K562 (cell line): ENCODE data around the gene CCL8. TPM values are rescaled to one million over a fixed set of nuclear protein-coding genes. Genes with fewer than 3 reads are reported as not detected.

ENCODE experiments used
- ATAC-seq: fragments of 200-7000 bp; cut with Tn5 transposase; 3 replicates; pipeline ENCODE4 v1.9.1; 2020; ENCODE audit warnings: moderate library complexity
- BruUV-seq: library from RNA; stranded (reverse); fragments of 400-500 nt; replicated peaks from 2 replicates; lab custom pipeline; 2021; lab: Mats Ljungman, UMichigan
- CTCF ChIA-PET: fragments of 300-600 bp; formaldehyde crosslinking; extraction: SDS; loops from one replicate; lab custom pipeline; 2021; ENCODE audit warnings: low intra/inter-chr PET ratio; lab: Yijun Ruan, JAX
- POLR2A ChIA-PET: fragments of 300-600, 350-650 bp; sonication (Branson Sonifier 250); formaldehyde crosslinking; extraction: SDS; loops from one replicate; lab custom pipeline; 2021; ENCODE audit warnings: antibody characterized with exemption, inconsistent platforms; lab: Yijun Ruan, JAX
- DNase-seq, 4 experiments: peaks; one replicate each; pipeline versions ENCODE4 v3.0.0 to v3.0.0-alpha.2; 2011 to 2018; ENCODE audit warnings: low spot score in 3 of 4, mixed read lengths in 3 of 4; ENCODE audit errors: extremely low read depth in 1 of 4
- FAIRE-seq: peaks from 2 replicates; lab custom pipeline; 2011; peaks lifted over from hg19 to GRCh38; lab: Jason Lieb, UNC
- H2AFZ ChIP-seq: 2 replicates; pipeline ENCODE4 v1.6.0; 2011; ENCODE audit warnings: low read depth, low read length, control low read depth, inconsistent platforms
- H3K27ac ChIP-seq: fragments of 200-600 bp; 3 replicates; pipeline ENCODE4 v1.8.0; 2011; ENCODE audit warnings: low read depth, mild to moderate bottlenecking, control low read depth, inconsistent platforms, low read length, moderate library complexity, mixed read lengths; ENCODE audit errors: extremely low read depth
- H3K27me3 ChIP-seq, 2 experiments: fragments of 300-600 bp in 1 of 2; 2 replicates in 1 of 2; 3 replicates in 1 of 2; pipeline versions ENCODE4 v1.6.0 to v1.8.0; 2011; ENCODE audit warnings: inconsistent platforms in 2 of 2, low read length in 2 of 2, mild to moderate bottlenecking in 1 of 2, mixed read lengths in 1 of 2, moderate library complexity in 1 of 2; ENCODE audit not compliant: control insufficient read depth in 2 of 2, insufficient read depth in 2 of 2
- H3K36me3 ChIP-seq: fragments of 300-600 bp; 3 replicates; pipeline ENCODE4 v1.8.0; 2011; ENCODE audit warnings: mild to moderate bottlenecking, low read length, inconsistent platforms; ENCODE audit not compliant: control insufficient read depth, insufficient read depth
- H3K4me1 ChIP-seq, 2 experiments: fragments of 200-600 bp in 1 of 2; replicated peaks in 1 of 2; 2 replicates in 1 of 2; 3 replicates in 1 of 2; pipeline versions ENCODE4 v1.5.1 to v1.8.0; 2011; ENCODE audit warnings: inconsistent platforms in 2 of 2, low read length in 2 of 2, mild to moderate bottlenecking in 1 of 2, mixed read lengths in 1 of 2, moderate library complexity in 1 of 2; ENCODE audit not compliant: control insufficient read depth in 2 of 2, insufficient read depth in 2 of 2
- H3K4me2 ChIP-seq: 2 replicates; pipeline ENCODE4 v1.6.1; 2011; ENCODE audit warnings: low read length, control low read depth, inconsistent platforms, mixed read lengths; ENCODE audit not compliant: insufficient read depth
- H3K4me3 ChIP-seq: fragments of 200-600 bp; sonication (generic), shearing (Covaris generic); 2 replicates; pipeline ENCODE4 v1.5.1; 2016; ENCODE audit warnings: control low read depth, inconsistent platforms
- H3K79me2 ChIP-seq: fragments of 200-600 bp; 3 replicates; pipeline ENCODE4 v1.8.0; 2011; ENCODE audit warnings: low read length, inconsistent platforms; ENCODE audit not compliant: control insufficient read depth, insufficient read depth
- H3K9ac ChIP-seq, 2 experiments: 2 replicates each; pipeline versions ENCODE4 v1.6.0 to v1.6.1; 2011; ENCODE audit warnings: low read depth in 2 of 2, low read length in 2 of 2, control low read depth in 1 of 2, inconsistent platforms in 1 of 2, mild to moderate bottlenecking in 1 of 2, mixed read lengths in 1 of 2; ENCODE audit not compliant: insufficient read depth in 1 of 2
- H3K9me1 ChIP-seq: one replicate; pipeline ENCODE4 v1.6.0; 2011; ENCODE audit warnings: inconsistent platforms, mild to moderate bottlenecking, low read length, moderate library complexity; ENCODE audit not compliant: control insufficient read depth, insufficient read depth
- H3K9me3 ChIP-seq: replicated peaks from 2 replicates; pipeline ENCODE4 v1.5.1; 2011; ENCODE audit warnings: low read depth, low read length, inconsistent platforms; ENCODE audit not compliant: control insufficient read depth, insufficient read depth
- H4K20me1 ChIP-seq: replicated peaks from 2 replicates; pipeline ENCODE4 v1.6.1; 2011; ENCODE audit warnings: low read length, inconsistent platforms, mixed read lengths; ENCODE audit not compliant: control insufficient read depth, insufficient read depth
- ATF2 ChIP-seq: sonication (generic); formaldehyde crosslinking; IDR thresholded peaks from 2 replicates; pipeline ENCODE4 v1.8.1; 2022; ENCODE audit warnings: missing genetic modification reagents
- ATF4 ChIP-seq: fragments of 450-650 bp; formaldehyde crosslinking; IDR thresholded peaks from 2 replicates; pipeline ENCODE4 v1.4.0; 2022; ENCODE audit warnings: mild to moderate bottlenecking, moderate library complexity
- FOXJ2 ChIP-seq: fragments of 200-800 bp; sonication (Bioruptor generic); IDR thresholded peaks from 2 replicates; pipeline ENCODE4 v1.6.1; 2016; ENCODE audit warnings: missing genetic modification characterization, missing compliant biosample characterization
- GATA2 ChIP-seq: sonication (generic); formaldehyde crosslinking; IDR thresholded peaks from 2 replicates; pipeline ENCODE4 v1.4.0; 2020; ENCODE audit warnings: mild to moderate bottlenecking, missing genetic modification reagents
- NR2C1 ChIP-seq, 2 experiments: fragments of 450-650 bp; IDR thresholded peaks; 2 replicates each; pipeline ENCODE4 v1.6.1; 2017; ENCODE audit warnings: mild to moderate bottlenecking in 2 of 2, antibody characterized with exemption in 1 of 2, inconsistent platforms in 1 of 2, missing compliant biosample characterization in 1 of 2, missing genetic modification characterization in 1 of 2
- PBX2 ChIP-seq, 2 experiments: IDR thresholded peaks in 1 of 2; conservative IDR thresholded peaks in 1 of 2; 2 replicates each; pipeline ENCODE4 v1.6.1; 2016; ENCODE audit warnings: low read depth in 2 of 2, mild to moderate bottlenecking in 1 of 2, missing compliant biosample characterization in 1 of 2, missing genetic modification characterization in 1 of 2, moderate library complexity in 1 of 2
- PKNOX1 ChIP-seq: fragments of 450-650 bp; IDR thresholded peaks from 2 replicates; pipeline ENCODE4 v1.6.1; 2016
- PRMT5 ChIP-seq: sonication (generic); formaldehyde crosslinking; IDR thresholded peaks from 2 replicates; pipeline ENCODE4 v1.5.0; 2020; ENCODE audit warnings: missing genetic modification reagents
- RFX7 ChIP-seq: fragments of 250-450 bp; sonication (Bioruptor Pico); IDR thresholded peaks from 2 replicates; pipeline ENCODE4 v1.5.1; 2021; ENCODE audit warnings: mild to moderate bottlenecking
- YBX1 ChIP-seq: fragments of 450-650 bp; IDR thresholded peaks from 2 replicates; pipeline ENCODE4 v1.7.1; 2016; ENCODE audit warnings: mild to moderate bottlenecking
- ZNF740 ChIP-seq, 3 experiments: fragments of 200-800 bp in 1 of 3; sonication (Bioruptor generic) in 1 of 3; sonication (generic) in 1 of 3; formaldehyde crosslinking in 1 of 3; IDR thresholded peaks; 2 replicates each; pipeline versions ENCODE4 v1.6.1 to v1.8.0; 2016 to 2022; ENCODE audit warnings: mild to moderate bottlenecking in 2 of 3, missing compliant biosample characterization in 2 of 3, missing genetic modification characterization in 2 of 3, missing genetic modification reagents in 1 of 3
- WGBS: fragments of 100-300 bp; shearing (Covaris generic); methylation state at CpG from one replicate; pipeline ENCODE4 v1.1.6; 2016; ENCODE audit warnings: low coverage, mixed read lengths; ENCODE audit not compliant: insufficient coverage; ENCODE audit errors: missing lambda C conversion rate; 5-methylcytosine and 5-hydroxymethylcytosine counted together
- in situ Hi-C: fragments of 300-500 bp; cut with MboI; formaldehyde crosslinking; loops from 4 replicates; pipeline ENCODE4 v1.15.0; 2018; ENCODE audit warnings: inconsistent platforms, mixed read lengths
- intact Hi-C: fragments of 100-400 bp; cut with micrococcal nuclease; formaldehyde crosslinking; loops from 2 replicates; pipeline ENCODE4 v1.14.2; 2022
- polyA plus RNA-seq, 8 experiments: library from polyadenylated mRNA; depleted of rRNA in 4 of 8; stranded (reverse) in 5 of 8; unstranded in 3 of 8; fragments of >200 nt; fragmentation: Nextera tagmentation in 2 of 8; fragmentation: Illumina TruSeq in 1 of 8; extraction: Ambion mirVana in 2 of 8; extraction: Trizol in 1 of 8; gene quantifications; 2 replicates each; pipeline versions ENCODE4 v1.2.1 to v1.2.3, GENCODE V29; 2011 to 2014; ENCODE audit warnings: inconsistent platforms in 1 of 8, missing spikeins in 1 of 8
- total RNA-seq, 7 experiments: library from RNA; depleted of rRNA in 6 of 7; stranded (reverse); fragments of >200 nt in 6 of 7; fragmentation: Illumina TruSeq in 2 of 7; extraction: Trizol in 2 of 7; gene quantifications; 2 replicates each; pipeline versions ENCODE4 v1.2.1 to v1.2.3, GENCODE V29; 2011 to 2021; ENCODE audit warnings: low replicate concordance in 1 of 7

The CCL8 gene
- total and polyA plus RNA-seq, 9 of the 15 experiments (the other 6 are each of a cell fraction or from before 2014, with no cell fraction given), result 0.06 TPM; not detected in 8

GRCh38 chr17:34314279-34314678 lies 5.0 kb upstream of the CCL8 start:
- intact Hi-C loops, result no loop called here
- CTCF ChIA-PET, result no interaction called here
- no peaks in the 10 kb centered on the region for H3K9me1 ChIP-seq
- no peaks in the 10 kb centered on the region for H3K79me2 ChIP-seq
- POLR2A ChIA-PET, result no interaction called here
- H3K4me1 ChIP-seq, result no peaks in the 10 kb centered on the region; a peak in 1 of 5 replicates
- no peak overlapping the region for H2AFZ ChIP-seq
- no peaks in the 10 kb centered on the region for H4K20me1 ChIP-seq
- DNase-seq (no peak), ATAC-seq (no peak), FAIRE-seq (no peak)
- 0% methylated on average over 4 of the region's 4 CpGs for WGBS
- no peak overlapping the region for H3K4me2 ChIP-seq
- no peak overlapping the region for H3K27ac ChIP-seq
- H3K9ac ChIP-seq, result no peak overlapping the region
- in situ Hi-C loops, result no loop called here
- H3K36me3 ChIP-seq, result no peaks in the 10 kb centered on the region
- no TSS peak for BruUV-seq
- 0 out of 5 replicates have a peak, but pooled peaks cover 2 to 5% of the 10 kb centered on the region in 2 experiments for H3K27me3 ChIP-seq
- no peak for TF ChIP-seq PBX2 (CRISPR knock-in tag; IDR thresholded peaks at IDR 0.05; ENCODE audit: low read depth)
- TF ChIP-seq PBX2 (tag; conservative IDR thresholded peaks at IDR 0.05; ENCODE audit: low read depth), result no peak
- TF ChIP-seq PKNOX1, result no peak
- no peak for TF ChIP-seq NR2C1 (IDR thresholded peaks at IDR 0.05)
- TF ChIP-seq NR2C1 (tag; IDR thresholded peaks at IDR 0.05), result no peak
- no peak for TF ChIP-seq FOXJ2 (tag)
- TF ChIP-seq ATF2 (CRISPR knock-in tag), result no peak
- no peak for TF ChIP-seq ZNF740 (CRISPR knock-in tag; IDR thresholded peaks at IDR 0.05)
- TF ChIP-seq ZNF740 (tag; IDR thresholded peaks at IDR 0.05), result no peak
- no peak for TF ChIP-seq PRMT5 (CRISPR knock-in tag)
- no peak for TF ChIP-seq YBX1
- TF ChIP-seq ATF4 (CRISPR knock-in tag), result no peak
- TF ChIP-seq RFX7 (CRISPR knock-in tag), result no peak
- no peak for TF ChIP-seq GATA2 (CRISPR knock-in tag)
- H3K9me3 ChIP-seq, result no peaks in the 10 kb centered on the region
- H3K4me3 ChIP-seq, result no peak overlapping the region
